BLaER1 (cell line): ENCODE data around the gene SH3GLB2.
"Not testable (repeated sequence)": the region's sequence is repeated elsewhere in the genome, so short reads cannot be mapped to it uniquely, and the experiment has no call there.

Experiments used
- H3K27ac ChIP-seq: shearing (Covaris generic); formaldehyde crosslinking; 2 replicates; pipeline ENCODE4 v1.8.1; 2022
- H3K27me3 ChIP-seq: shearing (Covaris generic); formaldehyde crosslinking; 2 replicates; pipeline ENCODE4 v1.8.1; 2022
- H3K36me3 ChIP-seq: shearing (Covaris generic); formaldehyde crosslinking; 2 replicates; pipeline ENCODE4 v1.8.1; 2022
- H3K4me1 ChIP-seq: shearing (Covaris generic); formaldehyde crosslinking; 2 replicates; pipeline ENCODE4 v1.8.1; 2022
- H3K4me2 ChIP-seq: shearing (Covaris generic); formaldehyde crosslinking; 2 replicates; pipeline ENCODE4 v1.8.1; 2022
- H3K4me3 ChIP-seq: shearing (Covaris generic); formaldehyde crosslinking; 2 replicates; pipeline ENCODE4 v1.8.1; 2022
- H3K9ac ChIP-seq: shearing (Covaris generic); formaldehyde crosslinking; 2 replicates; pipeline ENCODE4 v1.8.1; 2022
- H3K9me3 ChIP-seq: shearing (Covaris generic); formaldehyde crosslinking; 2 replicates; pipeline ENCODE4 v1.8.1; 2022
- H4K20me1 ChIP-seq: shearing (Covaris generic); formaldehyde crosslinking; 2 replicates; pipeline ENCODE4 v1.8.1; 2022
- Cebpa-rat ChIP-seq: shearing (Covaris generic); IDR thresholded peaks from 2 replicates; pipeline ENCODE4 v1.8.1; 2022

The SH3GLB2 gene

DNA sequence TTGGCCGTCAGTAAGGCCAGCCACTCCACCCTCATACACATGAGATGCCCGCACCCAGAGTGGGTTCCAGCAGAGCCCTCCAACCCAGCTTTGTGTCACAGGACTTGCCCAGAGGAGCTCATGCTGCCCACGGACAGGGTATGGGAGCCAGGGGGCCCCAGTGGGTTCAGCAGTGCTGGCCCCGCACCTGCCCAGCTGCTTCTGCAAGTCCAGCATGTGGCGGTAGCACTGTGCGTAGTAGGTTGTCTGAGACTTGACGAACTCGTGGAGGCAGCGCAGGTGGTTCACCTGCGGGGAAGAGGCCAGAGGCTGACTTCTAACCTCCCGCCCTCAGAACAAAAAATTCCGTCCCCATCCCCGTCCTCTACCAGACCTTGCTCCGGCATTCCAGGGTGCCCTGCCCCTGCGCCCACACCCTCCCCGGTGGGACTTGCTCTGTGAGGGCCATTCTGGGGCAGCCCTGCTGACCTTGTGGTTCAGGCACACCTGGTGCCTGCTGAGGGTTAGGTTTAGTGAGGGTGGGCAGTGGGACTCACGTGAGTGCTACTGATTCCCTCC is 18.5 kb downstream of the SH3GLB2 start:
- Histone ChIP-seq H4K20me1 (peaks cover 37% of the 10 kb centered on the region; the same call in 1 of the 2 replicates), H3K27me3 (no peaks in the 10 kb centered on the region), H3K4me1 (peaks cover 38% of the 10 kb centered on the region), H3K9me3 (no peaks in the 10 kb centered on the region), H3K4me3 (no peak overlapping the region), H3K9ac (no peak overlapping the region), H3K36me3 (peaks cover 99% of the 10 kb centered on the region), H3K4me2 (no peak overlapping the region), H3K27ac (no peak overlapping the region)
- TF ChIP-seq Cebpa-rat, result no peak

DNA sequence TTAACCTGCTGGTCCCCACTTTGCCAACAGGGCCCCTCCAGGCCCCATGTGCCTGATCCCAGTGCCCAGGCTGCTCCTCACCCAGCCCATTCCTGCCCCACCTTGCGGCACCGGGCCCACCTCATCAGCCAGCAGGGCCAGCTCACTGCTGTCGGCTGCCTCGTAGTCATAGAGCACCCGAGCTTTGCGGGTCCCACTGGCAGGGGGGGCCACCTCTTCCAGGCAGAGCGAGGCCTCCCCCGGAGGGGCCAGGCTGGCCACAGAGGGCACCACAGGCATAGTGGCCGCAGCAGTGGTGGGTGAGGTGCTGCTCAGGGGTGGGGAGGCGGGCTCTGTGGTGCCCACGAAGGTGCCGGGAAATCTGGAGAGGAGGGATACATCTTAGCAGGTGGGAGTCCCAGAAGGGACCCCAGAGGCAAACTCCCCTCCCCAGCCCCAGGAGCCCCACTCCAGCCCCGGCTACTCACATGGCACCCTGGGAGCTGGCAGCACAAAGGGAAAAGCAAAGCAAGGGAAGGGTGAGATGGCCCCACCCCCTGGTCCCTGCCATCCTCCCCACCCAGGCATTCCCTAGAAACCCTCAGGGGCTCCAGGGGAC is 19.0 kb downstream of the SH3GLB2 start:
- Histone ChIP-seq H3K4me1 (peaks cover 38% of the 10 kb centered on the region), H3K9ac (no peak overlapping the region), H3K27me3 (no peaks in the 10 kb centered on the region), H3K9me3 (no peaks in the 10 kb centered on the region), H3K4me2 (peak overlapping the region; percentile 25), H4K20me1 (peaks cover 37% of the 10 kb centered on the region; the same call in 1 of the 2 replicates), H3K27ac (no peak overlapping the region), H3K4me3 (no peak overlapping the region), H3K36me3 (peaks cover 99% of the 10 kb centered on the region)
- TF ChIP-seq Cebpa-rat, result no peak

GRCh38 chr9:129008469-129008965 is 19.6 kb downstream of the SH3GLB2 start:
- TF ChIP-seq Cebpa-rat, result no peak
- peak overlapping the region; percentile 25 for H3K4me2 ChIP-seq
- peak overlapping the region; percentile 41 for H3K27ac ChIP-seq
- H3K4me3 ChIP-seq, result no peak overlapping the region
- H3K9ac ChIP-seq, result no peak overlapping the region
- peaks cover 99% of the 10 kb centered on the region for H3K36me3 ChIP-seq
- peaks cover 38% of the 10 kb centered on the region for H3K4me1 ChIP-seq
- no peaks in the 10 kb centered on the region for H3K9me3 ChIP-seq
- peaks cover 37% of the 10 kb centered on the region; the same call in 1 of the 2 replicates for H4K20me1 ChIP-seq
- no peaks in the 10 kb centered on the region for H3K27me3 ChIP-seq

- Histone ChIP-seq H3K4me1 (peaks cover 38% of the 10 kb centered on the region), H3K9ac (no peak overlapping the region), H3K36me3 (peaks cover 99% of the 10 kb centered on the region)
Measured at GRCh38 chr9:129007766-129008468, 20.2 kb downstream of the SH3GLB2 start.

GRCh38 chr9:129007035-129007765 is 20.9 kb downstream of the SH3GLB2 start:
- Histone ChIP-seq H3K9me3 (no peaks in the 10 kb centered on the region), H3K4me1 (peaks cover 36% of the 10 kb centered on the region), H3K36me3 (peaks cover 99% of the 10 kb centered on the region), H3K9ac (no peak overlapping the region), H3K4me3 (no peak overlapping the region), H3K4me2 (peak overlapping the region; percentile 25; the same call in 1 of the 2 replicates), H3K27me3 (no peaks in the 10 kb centered on the region), H4K20me1 (peaks cover 37% of the 10 kb centered on the region; the same call in 1 of the 2 replicates), H3K27ac (0 out of 2 replicates have a peak overlapping the region, but pooled peaks have one; percentile 41)
- no peak for TF ChIP-seq Cebpa-rat

More at GRCh38 chr9:129007766-129008468, 20.2 kb downstream of the SH3GLB2 start:
- H3K27ac ChIP-seq, result peak overlapping the region; percentile 41; the same call in 1 of the 2 replicates
- H3K4me3 ChIP-seq, result no peak overlapping the region
- no peaks in the 10 kb centered on the region for H3K9me3 ChIP-seq
- TF ChIP-seq Cebpa-rat, result no peak
- peaks cover 37% of the 10 kb centered on the region; the same call in 1 of the 2 replicates for H4K20me1 ChIP-seq
- H3K27me3 ChIP-seq, result no peaks in the 10 kb centered on the region
- H3K4me2 ChIP-seq, result peak overlapping the region; percentile 25

- no peak for TF ChIP-seq Cebpa-rat
- H3K9me3 ChIP-seq, result no peaks in the 10 kb centered on the region
- H3K27me3 ChIP-seq, result no peaks in the 10 kb centered on the region
- H4K20me1 ChIP-seq, result peaks cover 37% of the 10 kb centered on the region; the same call in 1 of the 2 replicates
- H3K9ac ChIP-seq, result peak overlapping the region; percentile 15; the same call in 1 of the 2 replicates
- peaks cover 29% of the 10 kb centered on the region for H3K4me1 ChIP-seq
- peaks cover 99% of the 10 kb centered on the region for H3K36me3 ChIP-seq
- H3K4me2 ChIP-seq, result no peak overlapping the region
- H3K27ac ChIP-seq, result no peak overlapping the region
- no peak overlapping the region for H3K4me3 ChIP-seq
Measured at GRCh38 chr9:129006328-129007034, 21.6 kb downstream of the SH3GLB2 start.

- TF ChIP-seq Cebpa-rat, result no peak
- Histone ChIP-seq H3K9ac (no peak overlapping the region), H3K27me3 (no peaks in the 10 kb centered on the region), H3K9me3 (no peaks in the 10 kb centered on the region), H3K36me3 (peaks cover 99% of the 10 kb centered on the region), H4K20me1 (peaks cover 37% of the 10 kb centered on the region; the same call in 1 of the 2 replicates), H3K4me3 (no peak overlapping the region), H3K4me1 (peaks cover 23% of the 10 kb centered on the region), H3K27ac (no peak overlapping the region), H3K4me2 (no peak overlapping the region)
Measured at GRCh38 chr9:129005336-129005997, 22.7 kb downstream of the SH3GLB2 start.

- peaks cover 99% of the 10 kb centered on the region for H3K36me3 ChIP-seq
- H3K9me3 ChIP-seq, H3K27me3 ChIP-seq, H3K9ac ChIP-seq, H3K27ac ChIP-seq, H3K4me2 ChIP-seq, H3K4me3 ChIP-seq: not testable (repeated sequence)
- H4K20me1 ChIP-seq, result peaks cover 37% of the 10 kb centered on the region; the same call in 1 of the 2 replicates
- H3K4me1 ChIP-seq, result peaks cover 23% of the 10 kb centered on the region
Measured at GRCh38 chr9:129004173-129004572, 24.0 kb downstream of the SH3GLB2 start.

DNA sequence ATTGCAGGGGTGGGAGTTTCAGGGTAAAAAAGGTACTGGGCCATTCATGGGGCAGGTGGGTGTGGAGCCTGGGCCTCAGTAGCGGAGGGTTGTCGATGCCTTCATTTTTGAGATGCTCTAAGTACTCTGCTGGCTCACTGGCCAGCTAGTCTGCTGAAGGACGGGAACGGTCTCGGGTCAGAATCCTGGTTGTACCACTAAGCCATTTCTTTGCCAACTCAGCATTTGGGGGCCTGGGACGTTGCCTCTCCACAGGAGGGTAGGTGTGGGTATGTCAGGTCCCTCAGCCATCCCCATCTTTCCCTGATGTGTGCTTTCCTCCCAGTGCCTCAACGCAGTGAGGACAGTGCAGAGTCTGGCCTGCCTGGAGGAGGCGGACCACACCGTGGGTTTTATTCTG is 25.1 kb downstream of the SH3GLB2 start:
- Histone ChIP-seq H3K4me2 (no peak overlapping the region), H3K9ac (no peak overlapping the region), H3K27me3 (no peaks in the 10 kb centered on the region), H4K20me1 (peaks cover 28% of the 10 kb centered on the region; the same call in 1 of the 2 replicates), H3K36me3 (peaks cover 99% of the 10 kb centered on the region), H3K9me3 (no peaks in the 10 kb centered on the region), H3K27ac (no peak overlapping the region), H3K4me1 (peaks cover 12% of the 10 kb centered on the region), H3K4me3 (no peak overlapping the region)
- TF ChIP-seq Cebpa-rat, result no peak
